DOHH2 (cell line): ENCODE measurements around the gene ARFGEF3.
"Not testable (repeated sequence)": the region's sequence is repeated elsewhere in the genome, so short reads cannot be mapped to it uniquely, and the experiment has no call there.

Experiments
- H3F3A ChIP-seq: fragments of 200-600 bp; sonication (generic), shearing (Covaris generic); 2 replicates; pipeline ENCODE4 v1.6.0; 2016; ENCODE audit warnings: antibody characterized with exemption, mild to moderate bottlenecking; ENCODE audit not compliant: control insufficient read depth, insufficient read depth
- H3K27ac ChIP-seq: fragments of 200-600 bp; sonication (generic); 2 replicates; pipeline ENCODE4 v1.5.1; 2014; ENCODE audit warnings: low read depth, mild to moderate bottlenecking, low read length, moderate library complexity
- H3K27me3 ChIP-seq: fragments of 200-600 bp; sonication (generic); 2 replicates; pipeline ENCODE4 v1.6.1; 2014; ENCODE audit warnings: mild to moderate bottlenecking, low read length, mixed read lengths; ENCODE audit not compliant: control insufficient read depth
- H3K36me3 ChIP-seq: fragments of 200-600 bp; sonication (generic); 2 replicates; pipeline ENCODE4 v1.6.1; 2014; ENCODE audit warnings: mild to moderate bottlenecking, low read length, moderate library complexity, mixed read lengths; ENCODE audit not compliant: control insufficient read depth
- H3K4me1 ChIP-seq: fragments of 200-600 bp; sonication (generic); 2 replicates; pipeline ENCODE4 v1.6.1; 2014; ENCODE audit warnings: mild to moderate bottlenecking, low read length, mixed read lengths; ENCODE audit not compliant: control insufficient read depth
- H3K4me2 ChIP-seq: fragments of 200-600 bp; sonication (generic); 2 replicates; pipeline ENCODE4 v1.6.0; 2014; ENCODE audit warnings: mild to moderate bottlenecking, low read length, moderate library complexity
- H3K4me3 ChIP-seq: fragments of 200-600 bp; sonication (generic); 2 replicates; pipeline ENCODE4 v1.5.1; 2014; ENCODE audit warnings: mild to moderate bottlenecking, low read length, mixed read lengths
- H3K79me2 ChIP-seq: fragments of 200-600 bp; sonication (generic); 2 replicates; pipeline ENCODE4 v1.6.1; 2014; ENCODE audit warnings: mild to moderate bottlenecking, low read length, mixed read lengths; ENCODE audit not compliant: control insufficient read depth
- H3K9me2 ChIP-seq: fragments of 200-600 bp; sonication (generic); replicated peaks from 2 replicates; pipeline ENCODE4 v1.6.1; 2014; ENCODE audit warnings: mild to moderate bottlenecking, low read length, mixed read lengths; ENCODE audit not compliant: control insufficient read depth
- H3K9me3 ChIP-seq: fragments of 200-600 bp; sonication (generic); 2 replicates; pipeline ENCODE4 v1.6.1; 2014; ENCODE audit warnings: antibody characterized with exemption, low read length, mixed read lengths; ENCODE audit not compliant: control insufficient read depth, insufficient read depth
- H4K20me1 ChIP-seq: fragments of 200-600 bp; sonication (generic); 2 replicates; pipeline ENCODE4 v1.6.0; 2014; ENCODE audit warnings: low read depth, mild to moderate bottlenecking, antibody characterized with exemption, low read length, moderate library complexity; ENCODE audit not compliant: control insufficient read depth, insufficient read depth
- CTCF ChIP-seq: fragments of 200-600 bp; sonication (generic); IDR thresholded peaks from one replicate; pipeline ENCODE4 v1.5.1; 2014; ENCODE audit warnings: antibody characterized with exemption, mild to moderate bottlenecking, low read depth, low read length; ENCODE audit not compliant: poor library complexity, severe bottlenecking
- EZH2phosphoT487 ChIP-seq: fragments of 200-600 bp; sonication (generic); IDR thresholded peaks from 2 replicates; pipeline ENCODE4 v1.6.1; 2017; ENCODE audit warnings: borderline replicate concordance, mild to moderate bottlenecking, antibody characterized with exemption, low read length, moderate library complexity, mixed read lengths

ARFGEF3 gene

GRCh38 chr6:138357928-138358327 lies 196.2 kb downstream of the ARFGEF3 start:
- Histone ChIP-seq H4K20me1 (no peaks in the 10 kb centered on the region), H3K4me2 (no peak overlapping the region), H3K27me3 (no peaks in the 10 kb centered on the region), H3K4me3 (no peak overlapping the region), H3K9me3 (peaks cover 3% of the 10 kb centered on the region; the same call in 1 of the 2 replicates), H3K4me1 (no peaks in the 10 kb centered on the region), H3K36me3 (no peaks in the 10 kb centered on the region), H3F3A (no peaks in the 10 kb centered on the region), H3K79me2 (no peaks in the 10 kb centered on the region), H3K9me2 (no peaks in the 10 kb centered on the region), H3K27ac (no peak overlapping the region)
- TF ChIP-seq EZH2phosphoT487 (no peak), CTCF (no peak)

- H3K4me2 ChIP-seq, H4K20me1 ChIP-seq, H3F3A ChIP-seq, H3K27me3 ChIP-seq, H3K4me1 ChIP-seq, H3K27ac ChIP-seq, H3K4me3 ChIP-seq, H3K9me3 ChIP-seq, H3K9me2 ChIP-seq, H3K79me2 ChIP-seq, H3K36me3 ChIP-seq: not testable (repeated sequence)
These were observed 206.9 kb downstream of the ARFGEF3 start for GRCh38 chr6:138368684-138369083.

- no peaks in the 10 kb centered on the region for H3K9me2 ChIP-seq
- H3K27ac ChIP-seq: no peak overlapping the region
- no peaks in the 10 kb centered on the region for H3K4me1 ChIP-seq
- H3K9me3 ChIP-seq: no peaks in the 10 kb centered on the region
- H3K4me2 ChIP-seq: no peak overlapping the region
- H3K4me3 ChIP-seq: no peak overlapping the region
- H3K36me3 ChIP-seq: no peaks in the 10 kb centered on the region
- H3K79me2 ChIP-seq: no peaks in the 10 kb centered on the region
- H3K27me3 ChIP-seq: peaks cover 3% of the 10 kb centered on the region; the same call in 1 of the 2 replicates
- no peaks in the 10 kb centered on the region for H4K20me1 ChIP-seq
- no peaks in the 10 kb centered on the region for H3F3A ChIP-seq
- no peak for TF ChIP-seq EZH2phosphoT487
- no peak for TF ChIP-seq CTCF
These were observed 209.1 kb downstream of the ARFGEF3 start for GRCh38 chr6:138370631-138371451.

GRCh38 chr6:138371452-138371711 lies 209.6 kb downstream of the ARFGEF3 start:
- Histone ChIP-seq H4K20me1 (no peaks in the 10 kb centered on the region), H3K79me2 (no peaks in the 10 kb centered on the region), H3K9me2 (no peaks in the 10 kb centered on the region), H3K36me3 (no peaks in the 10 kb centered on the region), H3K4me2 (no peak overlapping the region), H3K27me3 (peaks cover 3% of the 10 kb centered on the region; the same call in 1 of the 2 replicates), H3K27ac (no peak overlapping the region), H3K4me3 (no peak overlapping the region), H3F3A (no peaks in the 10 kb centered on the region), H3K9me3 (no peaks in the 10 kb centered on the region), H3K4me1 (no peaks in the 10 kb centered on the region)
- TF ChIP-seq CTCF (no peak), EZH2phosphoT487 (no peak)
